Measurements from ENCODE around the gene SPDYE16.
"Not testable (repeated sequence)": the region's sequence is repeated elsewhere in the genome, so short reads cannot be mapped to it uniquely, and the experiment has no call there.

The SPDYE16 gene

DNA sequence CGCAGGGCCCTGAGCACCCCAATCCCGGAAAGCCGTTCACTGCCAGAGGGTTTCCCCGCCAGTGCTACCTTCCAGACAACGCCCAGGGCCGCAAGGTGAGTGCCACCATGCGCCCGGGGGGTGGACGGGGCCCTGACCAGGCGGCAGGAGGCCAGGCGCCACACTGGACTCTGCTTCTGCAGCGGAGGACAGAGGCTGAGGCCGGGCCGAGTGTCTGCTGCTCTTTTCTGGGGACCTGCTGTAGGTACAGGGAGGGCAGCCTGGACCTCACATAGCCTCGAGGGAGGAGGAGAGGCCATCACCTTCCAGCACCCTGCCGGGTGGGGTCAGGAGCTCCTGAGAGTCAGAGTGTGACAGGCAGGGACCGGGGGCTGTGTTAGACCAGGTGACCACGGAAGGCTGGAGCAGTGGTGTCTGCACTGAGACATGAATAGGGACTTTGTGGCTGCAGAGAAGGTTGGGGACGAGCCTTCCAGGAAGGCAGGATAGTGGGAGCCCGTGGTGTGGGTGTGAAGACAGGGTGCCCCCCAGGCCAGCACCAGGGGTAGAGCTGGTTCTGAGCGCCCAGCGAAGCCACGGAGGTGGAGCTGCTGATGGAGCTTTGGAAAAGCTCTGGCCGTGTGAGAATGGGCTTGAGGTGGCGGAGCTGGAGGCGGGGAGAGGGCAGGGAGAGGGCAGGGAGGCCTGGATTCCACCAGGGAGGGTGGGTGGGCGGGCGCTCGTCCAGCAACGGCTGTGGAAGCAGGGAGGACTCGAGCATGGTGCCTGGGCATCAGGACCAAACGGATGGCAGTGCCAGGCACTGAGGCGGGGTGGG lies 38.5 kb downstream of the SPDYE16 start:
- not testable (repeated sequence) for DNase-seq (ENCODE audit: low read depth)

DNA sequence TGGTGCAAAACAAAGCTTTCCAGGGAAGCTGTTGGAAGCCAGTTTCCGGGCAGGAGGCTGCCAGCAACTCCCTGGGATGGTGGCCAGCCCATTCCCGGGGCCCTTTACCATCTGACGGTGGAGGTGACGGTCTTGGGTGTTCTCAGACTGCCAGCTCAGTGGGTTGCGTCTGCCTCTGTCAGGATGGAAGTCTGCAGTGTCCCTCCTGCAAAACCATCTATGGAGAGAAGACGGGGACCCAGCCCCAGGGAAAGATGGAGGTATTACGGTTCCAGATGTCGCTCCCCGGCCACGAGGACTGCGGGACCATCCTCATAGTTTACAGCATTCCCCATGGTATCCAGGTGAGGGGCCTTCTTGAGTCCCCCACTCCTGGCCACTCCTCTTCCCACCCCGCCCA lies 39.9 kb downstream of the SPDYE16 start:
- DNase-seq (ENCODE audit: low read depth), result not testable (repeated sequence)

DNA sequence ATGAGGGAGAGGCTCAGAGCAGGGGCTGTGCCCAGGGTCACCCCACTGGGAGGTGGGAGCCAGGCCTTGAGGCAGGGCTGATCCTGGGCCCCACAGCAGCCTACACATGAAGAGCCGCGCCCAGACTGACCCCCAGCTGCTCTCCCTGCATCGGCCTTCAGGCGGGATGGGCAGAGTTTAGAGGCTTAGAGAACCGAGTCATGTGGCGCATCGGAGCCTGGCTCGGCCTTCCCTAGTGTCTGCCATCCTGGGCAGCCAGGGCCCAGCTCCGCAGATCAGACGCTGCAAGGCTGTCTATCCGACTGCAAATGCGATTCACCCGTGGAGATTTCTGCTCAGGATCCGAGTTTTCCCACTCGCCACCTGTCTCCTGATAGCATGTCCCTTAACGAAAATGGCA lies 40.3 kb downstream of the SPDYE16 start:
- not testable (repeated sequence) for DNase-seq (ENCODE audit: low read depth)

DNA sequence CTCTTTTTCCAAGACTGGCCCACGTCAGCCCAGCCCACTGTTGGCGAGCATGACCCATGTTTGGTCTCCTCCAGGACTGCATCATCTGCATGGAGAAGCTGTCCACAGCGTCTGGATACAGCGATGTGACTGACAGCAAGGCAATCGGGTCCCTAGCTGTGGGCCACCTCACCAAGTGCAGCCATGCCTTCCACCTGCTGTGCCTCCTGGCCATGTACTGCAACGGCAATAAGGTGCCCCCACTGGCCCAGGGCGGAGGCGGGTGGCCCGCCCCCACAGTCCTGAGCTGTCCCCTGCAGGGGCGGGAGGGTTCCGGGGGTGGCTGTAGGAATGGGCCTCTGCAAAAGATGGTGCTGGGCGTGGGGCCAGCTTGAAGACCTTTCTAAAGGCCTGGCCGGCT lies 40.9 kb downstream of the SPDYE16 start:
- not testable (repeated sequence) for DNase-seq (ENCODE audit: low read depth)

DNA sequence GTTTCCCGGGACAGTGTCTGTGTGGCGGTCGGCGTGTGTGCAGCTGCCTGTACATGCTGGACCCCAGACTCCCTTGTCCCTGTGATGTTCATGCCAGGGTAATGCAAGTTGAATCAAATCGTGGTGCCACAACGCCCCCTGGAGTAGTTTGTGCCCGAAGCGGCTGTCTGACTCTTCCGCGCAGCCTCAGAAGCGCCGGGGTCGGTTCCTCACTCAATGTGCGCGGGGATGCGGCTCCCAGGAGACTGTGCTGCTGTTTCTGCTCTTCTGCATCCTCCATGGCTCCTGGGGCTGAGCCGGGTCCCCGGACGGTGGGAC lies 43.2 kb downstream of the SPDYE16 start:
- not testable (repeated sequence) for DNase-seq (ENCODE audit: low read depth)

DNA sequence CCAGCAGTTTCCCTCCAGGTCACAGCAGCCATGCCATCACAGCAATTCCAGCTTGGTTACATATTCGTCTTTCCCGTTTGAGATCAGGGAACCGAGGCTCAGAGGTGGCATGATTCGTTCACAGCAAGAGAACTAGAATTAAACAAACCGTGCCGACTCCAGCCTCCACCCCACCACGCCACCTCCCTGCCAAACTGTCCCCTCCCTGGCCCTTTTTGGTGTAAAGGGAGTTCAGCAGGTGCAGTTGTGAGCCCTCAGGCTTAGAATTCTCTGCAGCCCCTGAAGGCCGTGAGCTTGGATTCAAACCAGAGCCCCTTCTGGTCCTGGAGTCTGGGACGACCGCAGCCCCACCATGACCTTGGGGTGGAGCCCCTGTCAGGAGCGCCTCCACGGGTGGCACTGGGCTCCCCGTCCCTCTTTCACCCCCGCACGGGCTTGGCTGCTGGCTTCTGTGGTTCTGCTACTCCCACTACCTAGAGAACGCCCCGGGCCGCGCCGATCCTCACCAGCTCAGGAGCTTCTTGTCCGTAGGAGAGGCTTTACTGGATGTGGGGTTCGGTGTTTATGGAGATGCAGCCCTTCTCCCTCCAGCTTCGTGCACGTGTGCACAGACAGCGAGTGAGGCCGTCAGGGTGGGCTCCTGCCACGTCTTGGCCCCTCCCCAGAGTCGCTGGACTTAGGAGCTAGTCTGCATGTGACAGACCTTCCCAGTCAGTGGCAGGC lies 43.7 kb downstream of the SPDYE16 start:
- not testable (repeated sequence) for DNase-seq (ENCODE audit: low read depth)

DNA sequence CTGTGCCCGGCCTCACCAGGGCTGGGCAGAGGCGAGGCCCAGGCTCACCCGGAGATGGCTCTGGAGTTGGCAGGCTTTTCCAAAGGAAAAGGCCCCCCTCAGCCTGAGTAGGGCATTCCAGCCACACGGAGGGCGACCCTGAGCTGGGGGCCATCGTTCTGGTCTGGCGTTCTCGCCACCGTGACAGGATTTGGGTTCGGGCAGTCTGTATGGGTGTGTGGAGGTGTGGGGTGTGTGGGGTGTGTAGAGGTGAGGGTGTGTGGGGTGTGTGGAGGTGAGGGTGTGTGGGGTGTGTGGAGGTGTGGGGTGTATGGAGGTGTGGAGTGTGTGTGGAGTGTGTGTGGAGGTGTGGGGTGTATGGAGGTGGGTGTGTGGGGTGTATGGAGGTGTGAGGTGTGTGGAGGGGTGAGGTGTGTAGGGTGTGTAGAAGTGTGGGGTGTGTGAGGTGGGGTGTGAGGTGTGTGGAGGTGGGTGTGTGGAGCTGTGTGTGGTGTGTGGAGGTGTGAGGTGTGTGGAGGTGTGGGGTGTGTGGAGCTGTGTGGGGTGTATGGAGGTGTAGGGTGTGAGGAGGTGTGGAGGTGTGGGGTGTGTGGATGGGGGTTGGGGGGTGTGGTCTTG lies 44.4 kb downstream of the SPDYE16 start:
- DNase-seq (ENCODE audit: low read depth), result not testable (repeated sequence)

DNA sequence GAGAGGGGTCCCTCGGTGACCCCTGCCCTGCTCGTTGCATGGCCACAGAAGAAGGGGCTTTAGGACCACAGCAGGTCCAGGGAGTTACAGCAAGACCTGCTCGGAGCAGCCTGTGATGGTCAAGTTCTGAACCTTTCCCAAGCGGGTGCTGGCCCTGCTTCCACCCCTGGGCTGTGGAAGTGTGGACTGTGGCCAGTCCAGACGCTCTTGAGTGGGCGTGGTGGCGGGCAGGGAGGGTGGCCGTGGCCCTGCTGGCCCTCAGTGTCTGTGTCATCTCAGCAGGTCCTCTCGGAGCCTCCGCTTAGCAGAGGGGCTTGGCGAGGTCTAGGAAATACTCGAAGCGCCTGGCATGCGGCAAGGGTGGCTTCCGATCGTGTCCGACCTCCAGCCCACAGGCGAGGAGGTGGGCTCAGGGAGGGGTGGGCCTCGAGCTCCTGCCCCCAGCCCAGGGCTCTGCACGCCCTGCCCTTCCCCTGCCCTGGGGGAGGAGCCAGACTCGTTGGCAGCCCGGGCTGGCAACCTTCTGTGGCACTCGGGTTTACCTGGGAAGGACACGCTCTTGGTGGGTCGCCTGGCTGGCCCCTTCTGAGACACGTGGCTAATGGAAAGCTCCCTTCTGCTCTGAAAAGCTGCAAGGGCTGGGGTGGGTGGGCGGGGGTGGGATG lies 45.0 kb downstream of the SPDYE16 start:
- DNase-seq (ENCODE audit: low read depth), result not testable (repeated sequence)

DNA sequence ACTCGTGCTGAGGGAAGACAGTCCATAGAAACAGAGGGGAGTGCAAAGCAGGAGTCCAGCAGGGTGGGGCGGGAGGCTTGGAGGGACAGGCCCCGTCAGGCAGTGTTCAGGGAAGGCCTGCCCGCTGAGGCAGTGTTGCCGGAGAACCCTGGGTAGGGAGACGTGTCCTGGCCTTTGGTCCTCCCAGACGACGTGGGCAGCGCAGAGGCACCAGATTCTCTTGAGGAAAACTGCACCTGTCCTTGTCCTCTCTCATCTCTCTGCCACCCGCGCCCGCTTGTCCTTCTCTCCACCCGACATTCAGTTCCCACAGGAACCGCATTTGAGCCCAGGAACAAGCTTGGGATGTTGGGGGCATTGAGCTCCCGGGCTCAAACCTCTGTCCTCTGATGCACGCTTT lies 47.4 kb downstream of the SPDYE16 start:
- DNase-seq (ENCODE audit: low read depth), result not testable (repeated sequence)

DNA sequence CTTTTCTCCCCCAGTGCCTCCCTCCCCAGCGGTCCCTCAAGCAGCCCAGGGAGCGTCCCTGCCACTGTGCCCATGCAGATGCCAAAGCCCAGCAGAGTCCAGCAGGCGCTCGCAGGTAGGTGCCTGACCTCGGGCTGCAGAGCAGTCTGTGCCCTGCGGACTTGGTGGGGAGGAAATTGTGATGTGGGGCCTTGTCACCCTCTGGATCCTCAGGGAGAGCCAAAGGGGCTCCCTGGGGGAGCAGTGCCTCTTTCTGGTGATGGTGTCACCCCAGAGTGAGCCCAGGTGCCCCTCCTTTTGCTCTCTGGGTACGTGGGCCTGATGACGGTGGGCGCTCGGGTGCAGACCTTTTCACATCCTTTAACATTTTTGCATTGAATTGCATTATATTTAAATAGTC lies 51.0 kb downstream of the SPDYE16 start:
- not testable (repeated sequence) for DNase-seq (ENCODE audit: low read depth)

DNA sequence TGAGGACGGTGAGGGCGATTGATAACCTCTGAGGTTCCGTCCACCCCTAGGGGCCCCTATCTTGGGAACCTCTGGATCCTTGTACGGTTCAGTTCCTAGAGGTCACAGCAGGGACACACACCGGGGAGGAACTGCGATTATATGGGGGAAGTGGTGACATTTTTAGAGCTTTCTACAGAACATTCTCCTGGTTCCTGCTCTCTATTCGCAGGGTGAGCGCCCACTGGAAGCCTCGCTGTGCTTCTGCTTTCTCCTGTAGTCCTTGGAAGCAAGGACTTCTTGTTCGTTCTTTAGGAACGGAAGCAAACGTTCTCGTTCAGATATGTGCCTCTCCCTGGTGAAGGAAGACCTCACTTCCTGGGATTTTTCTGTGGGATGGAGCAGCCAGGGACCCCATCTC lies 55.1 kb downstream of the SPDYE16 start:
- DNase-seq (ENCODE audit: low read depth), result not testable (repeated sequence)

DNA sequence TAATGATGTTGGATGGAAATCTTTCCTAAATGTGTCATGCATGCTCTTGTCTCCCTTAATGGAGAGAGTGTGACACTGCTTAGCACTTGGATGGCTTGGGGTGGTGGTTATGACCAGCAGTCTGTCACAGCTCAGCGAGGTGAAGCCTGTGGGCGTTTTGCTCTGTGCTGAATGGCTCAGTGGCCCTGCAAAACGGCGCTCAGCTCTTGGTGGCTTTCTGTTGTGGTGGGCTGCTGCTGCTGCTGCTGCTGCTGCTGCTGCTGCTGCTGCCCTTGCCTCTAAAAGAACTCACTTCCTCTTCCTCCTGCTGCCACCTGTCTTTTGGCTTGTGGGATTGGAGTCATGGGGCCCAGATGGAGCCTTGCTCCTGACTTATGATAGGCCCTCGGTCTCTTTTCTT lies 56.5 kb downstream of the SPDYE16 start:
- not testable (repeated sequence) for DNase-seq (ENCODE audit: low read depth)

DNA sequence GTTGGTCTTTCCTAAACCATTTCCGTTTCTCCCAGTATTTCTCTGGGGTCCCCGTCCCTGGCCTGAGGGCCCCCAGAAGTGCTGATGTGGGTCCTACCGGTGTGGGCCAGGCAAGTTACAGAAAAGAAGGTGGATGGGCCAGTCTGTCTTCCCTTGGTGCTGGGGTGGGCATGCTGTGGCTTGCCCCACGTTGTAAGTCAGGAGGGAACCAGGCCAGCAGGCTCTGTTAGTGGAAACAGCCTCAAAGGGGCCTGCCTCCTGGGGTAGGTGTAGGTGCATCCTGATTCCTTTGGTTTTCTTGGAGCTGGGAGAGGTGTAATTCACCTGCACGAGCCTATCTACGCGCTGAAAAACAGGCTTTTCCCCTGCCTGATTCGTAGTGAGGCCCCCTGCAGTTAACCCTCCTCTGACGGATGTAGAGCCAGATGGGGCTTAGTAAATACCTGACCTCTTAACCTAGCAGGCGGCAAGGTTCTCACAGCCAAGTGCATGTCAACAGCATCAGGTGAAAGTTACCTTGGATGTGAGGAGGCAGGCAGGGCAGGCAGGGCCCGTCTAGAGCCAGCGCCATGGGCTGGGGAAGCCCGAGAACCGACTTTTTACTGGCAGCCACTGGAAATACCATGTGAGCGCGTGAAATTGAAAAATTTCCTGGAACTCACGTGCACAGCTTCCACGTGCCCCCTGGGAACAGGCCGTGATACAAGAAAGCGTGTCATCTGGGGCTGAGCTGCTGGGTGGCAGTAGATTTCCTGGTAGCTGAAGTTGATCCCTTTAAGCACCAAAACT lies 57.1 kb downstream of the SPDYE16 start:
- DNase-seq (ENCODE audit: low read depth), result not testable (repeated sequence)

DNA sequence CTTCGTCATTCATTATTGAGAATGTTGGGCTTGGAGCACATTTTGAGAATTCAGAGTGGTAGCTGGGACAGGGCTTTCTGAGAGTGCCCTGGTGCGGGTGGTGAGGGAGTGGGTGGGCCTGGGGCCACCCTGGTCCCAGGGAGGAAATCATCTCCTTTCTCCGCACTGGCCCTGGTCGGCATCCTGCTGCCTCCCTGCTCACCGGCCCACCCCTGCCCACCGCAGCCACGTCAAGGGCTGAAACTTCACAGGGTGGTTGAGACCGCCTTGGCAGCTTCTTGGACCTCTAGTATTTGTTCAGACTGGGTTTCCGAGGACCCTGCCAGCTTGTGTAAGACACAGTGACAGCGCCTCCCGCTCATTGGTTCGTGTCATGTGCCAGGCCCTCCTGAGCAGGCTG lies 58.6 kb downstream of the SPDYE16 start:
- not testable (repeated sequence) for DNase-seq (ENCODE audit: low read depth)

DNA sequence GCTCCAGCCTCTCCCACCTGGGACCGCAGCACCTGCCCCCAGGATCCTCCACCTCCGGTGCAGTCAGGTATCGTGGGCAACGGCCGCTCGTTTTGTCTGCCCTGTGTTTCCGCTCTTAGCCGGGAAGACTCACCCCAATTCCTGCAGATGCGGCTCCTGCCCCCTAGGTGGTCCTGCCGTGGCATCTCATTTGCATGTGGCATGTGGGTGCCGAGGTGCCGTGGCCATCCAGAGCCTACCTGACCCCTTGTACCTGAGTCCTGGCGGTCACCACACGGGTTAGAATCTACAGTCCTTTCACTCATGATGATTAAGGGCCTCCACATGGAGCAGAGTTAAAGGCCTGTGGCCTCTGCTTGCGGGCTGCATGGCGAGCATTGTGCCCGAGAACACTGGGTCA lies 60.0 kb downstream of the SPDYE16 start:
- not testable (repeated sequence) for DNase-seq (ENCODE audit: low read depth)

DNA sequence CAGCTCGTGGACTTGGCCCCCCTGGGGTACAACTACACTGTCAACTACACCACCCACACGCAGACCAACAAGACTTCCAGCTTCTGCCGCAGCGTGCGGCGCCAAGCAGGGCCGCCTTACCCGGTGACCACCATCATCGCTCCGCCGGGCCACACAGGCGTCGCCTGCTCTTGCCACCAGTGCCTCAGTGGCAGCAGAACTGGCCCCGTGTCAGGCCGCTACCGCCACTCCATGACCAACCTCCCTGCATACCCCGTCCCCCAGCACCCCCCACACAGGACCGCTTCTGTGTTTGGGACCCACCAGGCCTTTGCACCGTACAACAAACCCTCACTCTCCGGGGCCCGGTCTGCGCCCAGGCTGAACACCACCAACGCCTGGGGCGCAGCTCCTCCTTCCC lies 60.4 kb downstream of the SPDYE16 start:
- not testable (repeated sequence) for DNase-seq (ENCODE audit: low read depth)
